Measurements from ENCODE around the gene ZNF816.
"Not testable (repeated sequence)": the region's sequence is repeated elsewhere in the genome, so short reads cannot be mapped to it uniquely, and the experiment has no call there.

Gene ZNF816

GRCh38 chr19:52988506-52988905 lies 25.8 kb upstream of the ZNF816 start:
- ATAC-seq, result no peak
- no peak for TF ChIP-seq CSDC2 (CRISPR knock-in tag; IDR thresholded peaks at IDR 0.05)
- TF ChIP-seq OSR1 (CRISPR knock-in tag; IDR thresholded peaks at IDR 0.05), result no peak
- no peak for TF ChIP-seq RARB (CRISPR knock-in tag; IDR thresholded peaks at IDR 0.05)
- TF ChIP-seq TOX (CRISPR knock-in tag; IDR thresholded peaks at IDR 0.05; ENCODE audit: borderline replicate concordance), result no peak
- no peak for TF ChIP-seq BACH2 (CRISPR knock-in tag; IDR thresholded peaks at IDR 0.05; ENCODE audit: borderline replicate concordance)
- no peak for TF ChIP-seq ZFP30 (CRISPR knock-in tag; IDR thresholded peaks at IDR 0.05)
- no peak for TF ChIP-seq ZNF565 (CRISPR knock-in tag; conservative IDR thresholded peaks at IDR 0.05; ENCODE audit: low read depth)
- TF ChIP-seq ZNF8 (CRISPR knock-in tag; IDR thresholded peaks at IDR 0.05), result no peak
- TF ChIP-seq ARNTL (CRISPR knock-in tag; IDR thresholded peaks at IDR 0.05; ENCODE audit: borderline replicate concordance, low read depth), result no peak
- no peak for TF ChIP-seq ISL1 (CRISPR knock-in tag; IDR thresholded peaks at IDR 0.05)
- TF ChIP-seq ESRRG (CRISPR knock-in tag; IDR thresholded peaks at IDR 0.05), result no peak
- TF ChIP-seq ZFP3 (CRISPR knock-in tag; IDR thresholded peaks at IDR 0.05), result no peak

- no peak for TF ChIP-seq TOX (CRISPR knock-in tag; IDR thresholded peaks at IDR 0.05; ENCODE audit: borderline replicate concordance)
- no peak for TF ChIP-seq PPARA (CRISPR knock-in tag; IDR thresholded peaks at IDR 0.05; ENCODE audit: borderline replicate concordance)
- TF ChIP-seq, protein P1, sequence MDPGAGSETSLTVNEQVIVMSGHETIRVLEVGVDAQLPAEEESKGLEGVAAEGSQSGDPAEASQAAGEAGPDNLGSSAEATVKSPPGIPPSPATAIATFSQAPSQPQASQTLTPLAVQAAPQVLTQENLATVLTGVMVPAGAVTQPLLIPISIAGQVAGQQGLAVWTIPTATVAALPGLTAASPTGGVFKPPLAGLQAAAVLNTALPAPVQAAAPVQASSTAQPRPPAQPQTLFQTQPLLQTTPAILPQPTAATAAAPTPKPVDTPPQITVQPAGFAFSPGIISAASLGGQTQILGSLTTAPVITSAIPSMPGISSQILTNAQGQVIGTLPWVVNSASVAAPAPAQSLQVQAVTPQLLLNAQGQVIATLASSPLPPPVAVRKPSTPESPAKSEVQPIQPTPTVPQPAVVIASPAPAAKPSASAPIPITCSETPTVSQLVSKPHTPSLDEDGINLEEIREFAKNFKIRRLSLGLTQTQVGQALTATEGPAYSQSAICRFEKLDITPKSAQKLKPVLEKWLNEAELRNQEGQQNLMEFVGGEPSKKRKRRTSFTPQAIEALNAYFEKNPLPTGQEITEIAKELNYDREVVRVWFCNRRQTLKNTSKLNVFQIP (CRISPR knock-in tag; IDR thresholded peaks at IDR 0.05; ENCODE audit: borderline replicate concordance, low read depth), result no peak
- no peak for TF ChIP-seq TCF4 (CRISPR knock-in tag; IDR thresholded peaks at IDR 0.05; ENCODE audit: borderline replicate concordance)
- no peak for TF ChIP-seq ZFP3 (CRISPR knock-in tag; IDR thresholded peaks at IDR 0.05)
- TF ChIP-seq ZNF70 (CRISPR knock-in tag; IDR thresholded peaks at IDR 0.05), result no peak
- no peak for ATAC-seq
Observed at GRCh38 chr19:52987221-52987620, 24.5 kb upstream of the ZNF816 start.

GRCh38 chr19:52983167-52983566 lies 20.5 kb upstream of the ZNF816 start:
- ATAC-seq, result not testable (repeated sequence)

- ATAC-seq, result no peak
- TF ChIP-seq ESRRG (CRISPR knock-in tag; IDR thresholded peaks at IDR 0.05), result no peak
Observed at GRCh38 chr19:52981329-52981728, 18.6 kb upstream of the ZNF816 start.

- TF ChIP-seq CREB5 (CRISPR knock-in tag; IDR thresholded peaks at IDR 0.05; ENCODE audit: low read depth) (no peak), TSHZ2 (CRISPR knock-in tag; IDR thresholded peaks at IDR 0.05) (no peak), CSDC2 (CRISPR knock-in tag; IDR thresholded peaks at IDR 0.05) (no peak), SNAI2 (CRISPR knock-in tag; IDR thresholded peaks at IDR 0.05) (no peak), RARB (CRISPR knock-in tag; IDR thresholded peaks at IDR 0.05) (no peak), ZFP30 (CRISPR knock-in tag; IDR thresholded peaks at IDR 0.05) (no peak), TOX (CRISPR knock-in tag; IDR thresholded peaks at IDR 0.05; ENCODE audit: borderline replicate concordance) (no peak), BACH2 (CRISPR knock-in tag; IDR thresholded peaks at IDR 0.05; ENCODE audit: borderline replicate concordance) (no peak), TCF4 (CRISPR knock-in tag; IDR thresholded peaks at IDR 0.05; ENCODE audit: borderline replicate concordance) (no peak)
- TF ChIP-seq, protein P1 (CRISPR knock-in tag; IDR thresholded peaks at IDR 0.05; ENCODE audit: borderline replicate concordance, low read depth), result no peak
- TF ChIP-seq, protein P2, sequence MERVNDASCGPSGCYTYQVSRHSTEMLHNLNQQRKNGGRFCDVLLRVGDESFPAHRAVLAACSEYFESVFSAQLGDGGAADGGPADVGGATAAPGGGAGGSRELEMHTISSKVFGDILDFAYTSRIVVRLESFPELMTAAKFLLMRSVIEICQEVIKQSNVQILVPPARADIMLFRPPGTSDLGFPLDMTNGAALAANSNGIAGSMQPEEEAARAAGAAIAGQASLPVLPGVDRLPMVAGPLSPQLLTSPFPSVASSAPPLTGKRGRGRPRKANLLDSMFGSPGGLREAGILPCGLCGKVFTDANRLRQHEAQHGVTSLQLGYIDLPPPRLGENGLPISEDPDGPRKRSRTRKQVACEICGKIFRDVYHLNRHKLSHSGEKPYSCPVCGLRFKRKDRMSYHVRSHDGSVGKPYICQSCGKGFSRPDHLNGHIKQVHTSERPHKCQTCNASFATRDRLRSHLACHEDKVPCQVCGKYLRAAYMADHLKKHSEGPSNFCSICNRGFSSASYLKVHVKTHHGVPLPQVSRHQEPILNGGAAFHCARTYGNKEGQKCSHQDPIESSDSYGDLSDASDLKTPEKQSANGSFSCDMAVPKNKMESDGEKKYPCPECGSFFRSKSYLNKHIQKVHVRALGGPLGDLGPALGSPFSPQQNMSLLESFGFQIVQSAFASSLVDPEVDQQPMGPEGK (CRISPR knock-in tag; IDR thresholded peaks at IDR 0.05; ENCODE audit: borderline replicate concordance), result no peak
- no peak for ATAC-seq
Observed at GRCh38 chr19:52967772-52968171, 5.1 kb upstream of the ZNF816 start.
